ENCODE measurements around the gene PSMD12. TPM values are rescaled to one million over a fixed set of nuclear protein-coding genes. Genes with fewer than 3 reads are reported as not detected.
"Not testable (repeated sequence)": the region's sequence is repeated elsewhere in the genome, so short reads cannot be mapped to it uniquely, and the experiment has no call there.

Gene PSMD12
- total RNA-seq, 6 experiments from 2014 or later, result 62.3 to 74.4 (median 73.2) TPM

GRCh38 chr17:67328026-67328425 lies 38.4 kb downstream of the PSMD12 start:
- DNase-seq, result no peak
- TF ChIP-seq, protein P1, sequence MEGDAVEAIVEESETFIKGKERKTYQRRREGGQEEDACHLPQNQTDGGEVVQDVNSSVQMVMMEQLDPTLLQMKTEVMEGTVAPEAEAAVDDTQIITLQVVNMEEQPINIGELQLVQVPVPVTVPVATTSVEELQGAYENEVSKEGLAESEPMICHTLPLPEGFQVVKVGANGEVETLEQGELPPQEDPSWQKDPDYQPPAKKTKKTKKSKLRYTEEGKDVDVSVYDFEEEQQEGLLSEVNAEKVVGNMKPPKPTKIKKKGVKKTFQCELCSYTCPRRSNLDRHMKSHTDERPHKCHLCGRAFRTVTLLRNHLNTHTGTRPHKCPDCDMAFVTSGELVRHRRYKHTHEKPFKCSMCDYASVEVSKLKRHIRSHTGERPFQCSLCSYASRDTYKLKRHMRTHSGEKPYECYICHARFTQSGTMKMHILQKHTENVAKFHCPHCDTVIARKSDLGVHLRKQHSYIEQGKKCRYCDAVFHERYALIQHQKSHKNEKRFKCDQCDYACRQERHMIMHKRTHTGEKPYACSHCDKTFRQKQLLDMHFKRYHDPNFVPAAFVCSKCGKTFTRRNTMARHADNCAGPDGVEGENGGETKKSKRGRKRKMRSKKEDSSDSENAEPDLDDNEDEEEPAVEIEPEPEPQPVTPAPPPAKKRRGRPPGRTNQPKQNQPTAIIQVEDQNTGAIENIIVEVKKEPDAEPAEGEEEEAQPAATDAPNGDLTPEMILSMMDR (IDR thresholded peaks at IDR 0.05), result no peak
- H3K27me3 Mint-ChIP-seq (ENCODE audit: insufficient read depth), result peaks cover 15% of the 10 kb centered on the region
- no peak overlapping the region for H3K4me3 Mint-ChIP-seq
- peaks cover 6% of the 10 kb centered on the region for H3K4me1 Mint-ChIP-seq (ENCODE audit: low read depth)
- H3K36me3 Mint-ChIP-seq (ENCODE audit: low read depth), result no peaks in the 10 kb centered on the region
- no peak overlapping the region for H3K27ac Mint-ChIP-seq
- peaks cover 10% of the 10 kb centered on the region for H3K9me3 Mint-ChIP-seq

DNA sequence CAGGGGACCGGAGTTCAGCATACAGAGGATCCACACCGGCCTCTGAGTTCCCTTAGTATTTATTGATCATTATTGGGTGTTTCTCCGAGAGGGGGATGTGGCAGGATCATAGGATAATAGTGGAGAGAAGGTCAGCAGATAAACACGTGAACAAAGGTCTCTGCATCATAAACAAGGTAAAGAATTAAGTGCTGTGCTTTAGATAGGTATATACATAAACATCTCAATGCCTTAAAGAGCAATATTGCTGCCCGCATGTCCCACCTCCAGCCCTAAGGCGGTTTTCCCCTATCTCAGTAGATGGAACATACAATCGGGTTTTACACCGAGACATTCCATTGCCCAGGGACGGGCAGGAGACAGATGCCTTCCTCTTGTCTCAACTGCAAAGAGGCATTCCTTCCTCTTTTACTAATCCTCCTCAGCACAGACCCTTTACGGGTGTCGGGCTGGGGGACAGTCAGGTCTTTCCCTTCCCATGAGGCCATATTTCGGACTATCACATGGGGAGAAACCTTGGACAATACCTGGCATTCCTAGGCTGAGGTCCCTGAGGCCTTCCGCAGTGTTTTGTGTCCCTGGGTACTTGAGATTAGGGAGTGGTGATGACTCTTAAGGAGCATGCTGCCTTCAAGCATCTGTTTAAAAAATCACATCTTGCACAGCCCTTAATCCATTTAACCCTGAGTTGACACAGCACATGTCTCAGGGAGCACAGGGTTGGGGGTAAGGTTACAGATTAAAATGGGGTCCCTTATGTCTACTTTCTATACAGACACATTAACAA lies 39.2 kb downstream of the PSMD12 start:
- Mint-ChIP-seq H3K27me3 (ENCODE audit: insufficient read depth) (peaks cover 18% of the 10 kb centered on the region), H3K9me3 (peaks cover 10% of the 10 kb centered on the region)
- H3K4me3 Mint-ChIP-seq; H3K36me3 Mint-ChIP-seq (ENCODE audit: low read depth); DNase-seq; H3K4me1 Mint-ChIP-seq (ENCODE audit: low read depth); H3K27ac Mint-ChIP-seq: not testable (repeated sequence)

GRCh38 chr17:67326440-67326839 lies 39.9 kb downstream of the PSMD12 start:
- peaks cover 10% of the 10 kb centered on the region for H3K9me3 Mint-ChIP-seq
- no peak for DNase-seq

DNA sequence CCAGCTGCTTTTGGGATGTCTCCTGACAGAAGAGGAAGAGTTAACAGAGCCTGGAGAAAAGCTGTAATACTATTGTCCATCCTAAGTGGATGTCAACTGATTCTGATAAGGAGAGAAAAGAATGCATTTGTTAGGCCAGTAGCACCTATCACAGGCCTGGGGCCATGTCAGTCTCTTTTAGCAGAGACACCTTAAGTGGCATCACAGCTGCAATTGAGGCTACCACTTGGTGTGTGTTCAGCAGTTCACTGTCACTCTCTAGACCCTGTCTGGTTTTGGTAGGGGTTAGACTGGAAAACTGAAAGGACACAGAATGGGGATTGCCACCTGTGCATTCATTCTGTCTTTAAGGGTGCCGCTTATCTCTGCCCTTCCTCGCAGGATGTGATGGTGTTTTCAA lies 42.0 kb downstream of the PSMD12 start:
- Mint-ChIP-seq H3K4me1 (ENCODE audit: low read depth) (no peaks in the 10 kb centered on the region), H3K27ac (no peak overlapping the region)
- TF ChIP-seq, protein P1 (IDR thresholded peaks at IDR 0.05), result no peak

More at GRCh38 chr17:67326440-67326839, 39.9 kb downstream of the PSMD12 start:
- no peak overlapping the region for H3K27ac Mint-ChIP-seq
- TF ChIP-seq, protein P1 (IDR thresholded peaks at IDR 0.05), result no peak
- H3K36me3 Mint-ChIP-seq (ENCODE audit: low read depth), result no peaks in the 10 kb centered on the region
- peaks cover 19% of the 10 kb centered on the region for H3K27me3 Mint-ChIP-seq (ENCODE audit: insufficient read depth)
- no peak overlapping the region for H3K4me3 Mint-ChIP-seq
- peaks cover 6% of the 10 kb centered on the region for H3K4me1 Mint-ChIP-seq (ENCODE audit: low read depth)

DNA sequence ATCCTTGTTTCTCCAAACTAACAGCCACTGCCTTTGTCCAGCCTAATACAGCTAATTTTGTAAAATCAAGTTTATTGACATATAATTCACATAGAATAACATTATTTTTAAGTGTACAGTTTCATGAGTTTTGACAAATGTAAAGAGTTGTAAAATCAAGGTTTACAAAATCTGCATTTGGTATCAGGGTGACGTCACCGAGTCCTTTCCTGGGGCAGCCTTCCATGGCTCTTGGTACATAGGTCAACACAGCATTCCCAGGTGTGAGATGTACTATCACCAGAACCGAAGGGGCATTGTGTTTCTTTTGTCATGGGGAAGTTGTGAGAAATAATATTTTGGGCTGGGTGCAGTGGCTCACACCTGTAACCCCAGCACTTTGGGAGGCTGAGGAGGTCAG lies 42.9 kb downstream of the PSMD12 start:
- TF ChIP-seq, protein P1 (IDR thresholded peaks at IDR 0.05), result no peak
- DNase-seq, result no peak
- no peaks in the 10 kb centered on the region for H3K36me3 Mint-ChIP-seq (ENCODE audit: low read depth)
- H3K4me1 Mint-ChIP-seq (ENCODE audit: low read depth), result no peaks in the 10 kb centered on the region
- H3K9me3 Mint-ChIP-seq, result peaks cover 7% of the 10 kb centered on the region
- H3K4me3 Mint-ChIP-seq, result no peak overlapping the region
- H3K27me3 Mint-ChIP-seq (ENCODE audit: insufficient read depth), result peaks cover 16% of the 10 kb centered on the region
- no peak overlapping the region for H3K27ac Mint-ChIP-seq

More for the DNA sequence above, 42.0 kb downstream of the PSMD12 start:
- Mint-ChIP-seq H3K36me3 (ENCODE audit: low read depth) (no peaks in the 10 kb centered on the region), H3K9me3 (peaks cover 10% of the 10 kb centered on the region), H3K27me3 (ENCODE audit: insufficient read depth) (peaks cover 19% of the 10 kb centered on the region), H3K4me3 (no peak overlapping the region)
- DNase-seq, result no peak

DNA sequence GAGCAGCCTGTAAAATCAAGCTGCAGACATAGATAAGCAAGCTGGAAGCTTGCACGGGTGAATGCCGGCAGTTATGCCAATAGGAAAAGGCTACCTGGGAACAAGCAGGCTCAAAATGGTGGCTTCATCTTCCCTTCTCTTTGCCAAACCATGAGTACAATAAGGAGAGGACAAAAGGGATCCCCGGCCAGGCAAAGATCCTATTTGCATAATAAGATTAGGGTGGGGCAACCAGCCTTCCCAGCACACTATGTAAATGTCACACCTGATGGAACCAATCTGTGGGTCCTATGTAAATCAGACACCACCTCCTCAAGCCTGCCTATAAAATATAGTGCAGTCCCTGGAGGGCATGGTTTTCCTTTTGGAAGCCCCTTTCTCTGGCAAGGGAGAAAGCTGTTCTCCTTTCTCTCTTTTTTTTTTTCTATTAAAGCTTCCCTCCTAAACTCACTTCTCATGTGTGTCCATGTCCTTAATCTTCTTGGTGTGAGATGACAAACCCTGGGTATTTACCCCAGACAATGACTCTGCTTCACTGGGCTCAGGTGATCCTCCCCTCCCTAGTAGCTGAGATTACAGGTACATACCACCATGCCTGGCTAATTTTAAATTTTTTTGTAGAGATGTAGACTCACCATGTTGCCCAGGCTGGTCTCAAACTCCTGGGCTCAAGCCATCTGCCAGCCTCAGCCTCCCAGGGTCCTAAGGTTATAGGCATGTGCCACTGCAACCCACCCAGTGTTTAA lies 44.2 kb downstream of the PSMD12 start:
- TF ChIP-seq, protein P1 (IDR thresholded peaks at IDR 0.05), result no peak
- DNase-seq, result no peak
- Mint-ChIP-seq H3K36me3 (ENCODE audit: low read depth) (no peaks in the 10 kb centered on the region), H3K4me1 (ENCODE audit: low read depth) (no peaks in the 10 kb centered on the region), H3K27ac (no peak overlapping the region), H3K4me3 (no peak overlapping the region), H3K9me3 (no peaks in the 10 kb centered on the region), H3K27me3 (ENCODE audit: insufficient read depth) (peaks cover 13% of the 10 kb centered on the region)

- H3K36me3 Mint-ChIP-seq (ENCODE audit: low read depth); H3K9me3 Mint-ChIP-seq; DNase-seq; H3K4me1 Mint-ChIP-seq (ENCODE audit: low read depth); H3K27ac Mint-ChIP-seq; H3K4me3 Mint-ChIP-seq; H3K27me3 Mint-ChIP-seq (ENCODE audit: insufficient read depth): not testable (repeated sequence)
Measured at GRCh38 chr17:67321486-67321885, 44.9 kb downstream of the PSMD12 start.
